GM12878 (cell line): Measurements from ENCODE around the gene KAZN. TPM values are rescaled to one million over a fixed set of nuclear protein-coding genes. Genes with fewer than 3 reads are reported as not detected.

Experiments
- ATAC-seq: fragments of 200-7000 bp; cut with Tn5 transposase; 3 replicates; pipeline ENCODE4 v1.9.1; 2020; ENCODE audit warnings: mild to moderate bottlenecking, moderate library complexity
- BruUV-seq: library from RNA; stranded (reverse); fragments of 400-500 nt; replicated peaks from 2 replicates; lab custom pipeline; 2021; lab: Mats Ljungman, UMichigan
- CTCF ChIA-PET: fragments of 300-600 bp; sonication (Branson Sonifier 250); formaldehyde crosslinking; extraction: SDS; loops from one replicate; lab custom pipeline; 2021; ENCODE audit warnings: inconsistent platforms; lab: Yijun Ruan, JAX
- POLR2A ChIA-PET: fragments of 350-600 bp; formaldehyde crosslinking; extraction: SDS; loops from one replicate; lab custom pipeline; 2021; ENCODE audit warnings: inconsistent platforms; lab: Charles Lee
- RAD21 ChIA-PET: fragments of 300-600 bp; sonication (Branson Sonifier 250); formaldehyde crosslinking; loops from one replicate; lab custom pipeline; 2023; ENCODE audit warnings: antibody characterized with exemption; ENCODE audit not compliant: unreplicated experiment; lab: Charles Lee
- SMC1A ChIA-PET: fragments of 300-600 bp; sonication (Branson Sonifier 250); formaldehyde crosslinking; loops from one replicate; lab custom pipeline; 2023; ENCODE audit not compliant: unreplicated experiment, uncharacterized antibody; lab: Charles Lee
- DNase-seq: peaks from one replicate; pipeline ENCODE4 v3.0.0-alpha.2; 2011; ENCODE audit warnings: low read depth, low spot score
- FAIRE-seq: peaks from 3 replicates; lab custom pipeline; 2011; peaks lifted over from hg19 to GRCh38; lab: Jason Lieb, UNC
- H2AFZ ChIP-seq: 2 replicates; pipeline ENCODE4 v1.6.0; 2011; ENCODE audit warnings: low read depth, low read length, control low read depth; ENCODE audit not compliant: control insufficient read depth
- H3K27ac ChIP-seq: 2 replicates; pipeline ENCODE4 v1.5.1; 2011; ENCODE audit warnings: control low read depth; ENCODE audit not compliant: control insufficient read depth, insufficient read depth
- H3K27me3 ChIP-seq, 2 experiments: replicated peaks in 1 of 2; 2 replicates each; pipeline versions ENCODE4 v1.6.0 to v1.6.1; 2011; ENCODE audit warnings: low read length in 1 of 2; ENCODE audit not compliant: control insufficient read depth in 2 of 2, insufficient read depth in 2 of 2
- H3K36me3 ChIP-seq, 2 experiments: 2 replicates each; pipeline ENCODE4 v1.5.1; 2011; ENCODE audit warnings: low read length in 1 of 2; ENCODE audit not compliant: control insufficient read depth in 2 of 2, insufficient read depth in 2 of 2
- H3K4me1 ChIP-seq: 2 replicates; pipeline ENCODE4 v1.6.1; 2011; ENCODE audit warnings: mild to moderate bottlenecking, low read length, moderate library complexity, mixed read lengths; ENCODE audit not compliant: control insufficient read depth, insufficient read depth
- H3K4me2 ChIP-seq: 2 replicates; pipeline ENCODE4 v1.6.0; 2011; ENCODE audit warnings: control low read depth; ENCODE audit not compliant: control insufficient read depth, insufficient read depth
- H3K4me3 ChIP-seq: fragments of 200-600 bp; sonication (generic); 2 replicates; pipeline ENCODE4 v1.5.1; 2016
- H3K79me2 ChIP-seq: 2 replicates; pipeline ENCODE4 v1.6.0; 2011; ENCODE audit warnings: low read length; ENCODE audit not compliant: control insufficient read depth, insufficient read depth
- H3K9ac ChIP-seq: 2 replicates; pipeline ENCODE4 v1.8.0; 2011; ENCODE audit warnings: low read length, control low read depth, mixed read lengths; ENCODE audit not compliant: control insufficient read depth, insufficient read depth
- H3K9me3 ChIP-seq: replicated peaks from 3 replicates; pipeline ENCODE4 v1.5.1; 2011; ENCODE audit warnings: mild to moderate bottlenecking, low read length; ENCODE audit not compliant: control insufficient read depth, insufficient read depth
- H4K20me1 ChIP-seq: 2 replicates; pipeline ENCODE4 v1.6.0; 2011; ENCODE audit not compliant: control insufficient read depth, insufficient read depth
- ATF3 ChIP-seq: IDR thresholded peaks from 2 replicates; pipeline ENCODE4 v1.6.1; 2011; ENCODE audit warnings: low read depth, mild to moderate bottlenecking, low read length, moderate library complexity, borderline replicate concordance; ENCODE audit errors: extremely low read depth
- HSF1 ChIP-seq: fragments of 150-350 bp; IDR thresholded peaks from 2 replicates; pipeline ENCODE4 v1.6.1; 2014; ENCODE audit warnings: mild to moderate bottlenecking, low read depth, low read length
- LARP7 ChIP-seq: fragments of 450-650 bp; IDR thresholded peaks from 2 replicates; pipeline ENCODE4 v1.6.1; 2017; ENCODE audit warnings: mild to moderate bottlenecking
- PBX3 ChIP-seq: IDR thresholded peaks from 2 replicates; pipeline ENCODE4 v1.6.1; 2011; ENCODE audit warnings: mild to moderate bottlenecking, low read depth, low read length, moderate library complexity; ENCODE audit not compliant: insufficient replicate concordance
- USF1 ChIP-seq: IDR thresholded peaks from 2 replicates; pipeline ENCODE4 v1.6.1; 2011; ENCODE audit warnings: borderline replicate concordance, low read depth, mild to moderate bottlenecking, moderate library complexity, mixed read lengths, low read length; ENCODE audit not compliant: insufficient read depth; ENCODE audit errors: extremely low read length
- YBX1 ChIP-seq: fragments of 450-650 bp; IDR thresholded peaks from 2 replicates; pipeline ENCODE4 v1.6.1; 2016; ENCODE audit warnings: antibody characterized with exemption
- WGBS: methylation state at CpG from one replicate; pipeline ENCODE4 v1.1.6; 2016; ENCODE audit warnings: low lambda C conversion rate; ENCODE audit not compliant: insufficient replicate concordance, insufficient coverage; ENCODE audit errors: missing lambda C conversion rate; 5-methylcytosine and 5-hydroxymethylcytosine counted together
- in situ Hi-C: fragments of 300-500 bp; cut with MboI; formaldehyde crosslinking; loops from 9 replicates; pipeline ENCODE4 v1.14.3; 2018; ENCODE audit warnings: mixed read lengths
- intact Hi-C: fragments of 100-400 bp; cut with micrococcal nuclease; formaldehyde crosslinking; loops from one replicate; pipeline ENCODE4 v1.14.2; 2022; ENCODE audit not compliant: unreplicated experiment
- polyA plus RNA-seq, 11 experiments: library from polyadenylated mRNA; depleted of rRNA in 4 of 11; unstranded in 6 of 11; stranded (reverse) in 5 of 11; fragments of >200 nt; fragmentation: Nextera tagmentation in 4 of 11; fragmentation: Illumina TruSeq in 1 of 11; extraction: Ambion mirVana in 4 of 11; extraction: Trizol in 1 of 11; gene quantifications; 1 replicate in 1 of 11; 2 replicates in 10 of 11; pipeline versions ENCODE4 v1.2.1 to v1.2.3, GENCODE V29; 2011 to 2016; ENCODE audit warnings: inconsistent platforms in 2 of 11, missing spikeins in 2 of 11, low read depth in 1 of 11
- total RNA-seq, 4 experiments: library from RNA; depleted of rRNA in 3 of 4; stranded (reverse); fragments of >200 nt in 3 of 4; fragmentation: Illumina TruSeq in 1 of 4; extraction: Trizol in 1 of 4; gene quantifications; 2 replicates each; pipeline versions ENCODE4 v1.2.1 to v1.2.3, GENCODE V29; 2013 to 2021

The KAZN gene
- total and polyA plus RNA-seq, 10 of the 15 experiments (the other 5 are each of a cell fraction or from before 2014, with no cell fraction given): 0.72 to 4.0 (median 1.2) TPM

GRCh38 chr1:14975119-14975518 is 376.6 kb downstream of the KAZN start:
- Histone ChIP-seq H3K27ac (no peak overlapping the region), H2AFZ (no peak overlapping the region), H3K36me3 (no peaks in the 10 kb centered on the region), H3K4me1 (no peaks in the 10 kb centered on the region)
- TF ChIP-seq LARP7: no peak
- no peak for TF ChIP-seq YBX1
- TF ChIP-seq PBX3: no peak
- TF ChIP-seq USF1: no peak
- no peak for TF ChIP-seq ATF3
- no peak for TF ChIP-seq HSF1
- TF ChIP-seq, all 136 proteins: peak for 0
- no peak for FAIRE-seq
- ChIA-PET POLR2A (no interaction called here), CTCF (no interaction called here), RAD21 (no interaction called here), SMC1A (no interaction called here)
- WGBS: 4% methylated on average over 4 of the region's 4 CpGs
- in situ Hi-C loops: no loop called here
- no peaks in the 10 kb centered on the region for H3K79me2 ChIP-seq
- DNase-seq: no peak
- intact Hi-C loops: no loop called here
- H4K20me1 ChIP-seq: no peaks in the 10 kb centered on the region
- H3K4me2 ChIP-seq: no peak overlapping the region
- no peaks in the 10 kb centered on the region; the same call in 2 of the 3 replicates for H3K9me3 ChIP-seq
- H3K27me3 ChIP-seq: no peaks in the 10 kb centered on the region
- H3K4me3 ChIP-seq: no peak overlapping the region
- no peak for ATAC-seq
- BruUV-seq: no TSS peak
- no peak overlapping the region for H3K9ac ChIP-seq
